Stimulated activated CD4-positive, alpha-beta T cell treated with anti-CD3 and anti-CD28 coated beads, Interleukin-4, amount 100 ng/mL, for 1 hour (primary cell): ENCODE measurements around the gene NIT1.

Experiments used
- DNase-seq: peaks from one replicate; pipeline ENCODE4 v3.0.0-alpha.2; 2020

NIT1 gene, protein sequence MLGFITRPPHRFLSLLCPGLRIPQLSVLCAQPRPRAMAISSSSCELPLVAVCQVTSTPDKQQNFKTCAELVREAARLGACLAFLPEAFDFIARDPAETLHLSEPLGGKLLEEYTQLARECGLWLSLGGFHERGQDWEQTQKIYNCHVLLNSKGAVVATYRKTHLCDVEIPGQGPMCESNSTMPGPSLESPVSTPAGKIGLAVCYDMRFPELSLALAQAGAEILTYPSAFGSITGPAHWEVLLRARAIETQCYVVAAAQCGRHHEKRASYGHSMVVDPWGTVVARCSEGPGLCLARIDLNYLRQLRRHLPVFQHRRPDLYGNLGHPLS

DNA sequence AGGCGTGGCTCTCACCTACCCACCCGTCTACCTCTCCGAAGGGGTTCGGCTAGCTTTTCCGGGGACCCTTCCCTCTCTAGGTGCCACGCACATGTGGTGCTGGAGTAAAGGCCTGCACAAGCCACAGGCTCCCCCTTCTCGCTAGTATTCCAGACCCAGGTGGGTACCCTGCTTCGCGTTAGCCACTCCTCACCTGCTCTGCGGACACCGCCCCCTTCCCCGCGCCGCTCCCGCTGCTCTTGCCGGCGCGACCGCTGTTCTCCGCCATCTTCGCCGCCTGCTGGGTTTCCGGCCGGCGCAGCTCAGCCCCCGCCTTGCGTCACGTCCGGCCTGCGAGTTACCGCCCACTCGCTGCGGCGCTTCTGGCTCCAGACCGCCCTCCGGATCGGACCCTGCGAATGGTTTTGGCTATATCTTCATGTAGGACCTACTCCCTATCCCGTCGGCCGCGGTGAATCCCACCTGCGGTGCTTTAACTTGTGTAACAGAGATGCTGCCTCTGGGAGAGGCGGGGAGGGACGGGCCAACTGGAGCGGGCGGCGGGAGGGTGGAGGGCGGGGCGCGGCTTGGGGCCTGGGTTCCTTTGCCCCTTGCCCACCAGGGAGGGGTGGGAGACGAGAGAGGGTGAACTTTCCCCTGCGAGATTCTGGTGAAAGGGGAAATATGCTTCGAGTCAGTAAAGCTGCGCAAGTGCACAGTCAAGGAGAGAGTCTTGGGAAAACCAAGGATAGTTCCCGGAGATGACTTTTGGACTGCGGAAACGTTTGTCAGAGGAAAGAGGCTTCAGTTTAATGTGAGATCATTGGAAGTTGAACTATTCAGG is at the start of gene NIT1, which contains the start of gene PFDN2:
NIT1 (plus strand) TSS at position 347 of the 823 bp plus-strand sequence; CDS start at position 419, 72 bp downstream.
PFDN2 (minus strand) TSS at position 279 of the 823 bp plus-strand sequence; CDS start at position 268, 11 bp downstream.
- DNase-seq: peak; percentile 88

DNA sequence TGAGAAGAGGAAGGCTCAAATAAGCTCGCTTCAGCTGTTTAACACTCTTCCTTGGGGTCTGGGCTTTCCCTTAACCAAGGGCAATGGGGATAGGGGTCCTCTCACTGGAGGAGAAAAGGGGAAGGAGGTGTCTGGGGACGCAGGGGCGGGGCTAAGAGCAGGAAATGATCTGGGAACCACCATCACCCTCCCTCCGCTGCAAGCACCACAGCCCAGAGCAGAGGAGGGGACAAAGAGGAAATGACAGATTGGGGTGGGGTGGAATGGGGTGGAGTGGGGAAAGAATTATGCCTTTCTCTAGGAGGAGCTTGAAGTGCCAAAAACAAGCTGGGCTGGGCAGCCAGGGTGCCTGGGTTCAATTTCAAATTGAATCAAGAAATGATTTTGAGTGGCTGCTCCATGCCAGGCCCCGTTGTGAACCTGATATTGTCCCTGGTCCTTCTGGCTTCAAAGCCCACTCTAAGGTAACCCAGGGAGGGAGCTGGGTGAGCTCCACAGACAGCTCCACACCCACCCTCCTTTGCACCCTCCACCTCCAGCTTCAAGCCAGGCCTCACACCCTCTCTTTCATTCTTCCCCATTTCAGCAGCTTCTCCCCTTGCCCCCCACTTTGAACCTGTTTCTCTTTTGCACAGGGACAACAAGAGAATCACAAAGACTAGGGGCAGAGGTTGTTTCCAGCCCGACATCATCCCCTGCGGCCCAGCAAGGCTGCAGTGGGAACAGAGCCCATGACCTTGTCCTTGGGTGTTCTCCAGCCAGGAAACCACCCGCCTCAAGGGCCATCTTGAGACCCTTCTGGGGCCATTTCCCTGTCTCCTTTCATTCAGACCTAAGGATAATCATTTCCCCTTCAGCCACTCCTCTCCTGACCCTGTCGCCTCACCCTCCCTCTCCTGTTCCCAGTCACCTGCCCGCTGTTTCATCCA is 49.3 kb upstream of the NIT1 start:
- DNase-seq: peak; percentile 69

DNA sequence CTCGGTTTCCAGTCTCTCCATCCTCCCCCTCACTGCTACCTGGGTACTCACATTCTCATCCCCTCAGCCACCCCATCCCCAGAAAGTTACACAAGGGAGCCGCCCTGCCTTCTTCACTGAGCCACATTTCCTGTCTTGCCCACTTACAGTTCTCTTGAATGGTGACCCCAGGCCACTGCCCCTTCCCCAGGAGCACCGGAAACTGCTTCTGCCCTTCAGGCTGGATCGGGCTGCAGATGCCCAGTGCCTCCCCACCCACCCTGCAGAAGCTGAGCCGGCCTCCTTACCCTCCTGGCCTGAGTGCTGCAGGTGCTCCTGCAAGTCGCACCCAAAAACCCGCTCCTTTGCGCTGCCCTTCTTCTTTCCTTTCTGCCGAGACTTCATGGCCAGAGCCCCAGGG is 48.7 kb upstream of the NIT1 start:
- DNase-seq: no peak

- DNase-seq: peak; percentile 65
Measured at GRCh38 chr1:161069731-161070270, 48.1 kb upstream of the NIT1 start, which contains the start of gene ARHGAP30. TSS of gene ARHGAP30 (minus strand) at chr1:161069891. CDS start at chr1:161069624, 267 bp downstream.

DNA sequence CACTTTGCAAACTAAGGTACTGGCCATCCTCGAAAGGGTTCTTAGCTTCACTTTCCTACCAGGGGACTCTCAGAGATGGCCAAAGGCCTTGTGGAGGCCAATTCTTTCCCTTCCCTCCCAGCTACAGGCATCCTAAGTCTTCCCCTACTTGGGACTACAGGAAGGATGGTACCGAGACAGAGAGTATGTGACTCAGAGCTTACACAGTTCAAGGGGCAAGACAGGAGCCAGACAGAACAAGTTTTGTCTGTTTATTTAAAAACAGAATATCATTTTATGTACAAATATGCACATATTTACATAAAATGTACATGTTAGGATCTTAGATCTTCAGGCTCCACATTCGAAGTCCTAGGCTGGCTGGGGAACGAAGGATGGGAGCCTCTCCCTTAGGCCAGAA is 47.1 kb upstream of the NIT1 start:
- DNase-seq: no peak

- peak; percentile 48 for DNase-seq
Measured at GRCh38 chr1:161071886-161072371, 46.0 kb upstream of the NIT1 start.

DNA sequence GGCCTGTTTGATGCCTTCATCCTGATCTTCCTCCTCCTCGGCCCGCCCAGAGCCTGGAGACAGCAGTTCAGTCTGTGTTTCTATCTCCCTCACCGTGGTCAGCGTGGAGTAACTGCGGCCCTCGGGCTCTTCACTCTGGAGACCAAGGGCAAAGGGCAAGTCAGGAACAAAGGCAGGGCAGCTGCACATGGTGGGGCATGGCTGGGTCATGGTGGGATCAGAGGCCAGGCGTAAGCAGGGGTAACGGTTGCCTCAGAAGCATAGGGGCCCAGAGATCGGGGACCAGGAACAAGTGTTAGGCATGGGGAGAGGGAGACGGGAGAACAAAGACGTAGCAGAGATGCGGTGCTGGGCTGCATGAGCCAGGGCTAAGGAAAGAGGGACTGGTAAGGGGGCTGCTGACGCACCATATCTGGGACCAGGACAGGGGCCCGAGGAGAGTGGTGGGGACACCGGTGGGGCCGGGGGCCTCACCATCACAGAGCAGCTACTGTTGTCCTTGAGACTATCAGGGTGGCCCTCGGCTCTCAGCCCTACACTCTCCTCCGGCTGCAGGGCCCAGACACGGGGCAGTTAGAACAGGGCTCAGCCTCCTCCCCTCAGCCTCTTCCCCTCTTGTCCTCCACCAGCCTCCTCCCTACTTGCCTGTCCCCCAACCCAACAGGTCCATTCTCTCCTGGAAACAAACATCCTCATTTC is 45.0 kb upstream of the NIT1 start:
- no peak for DNase-seq

GRCh38 chr1:161073474-161074121 is 44.3 kb upstream of the NIT1 start:
- no peak for DNase-seq

- no peak for DNase-seq
Measured at GRCh38 chr1:161074676-161075368, 43.1 kb upstream of the NIT1 start.

DNA sequence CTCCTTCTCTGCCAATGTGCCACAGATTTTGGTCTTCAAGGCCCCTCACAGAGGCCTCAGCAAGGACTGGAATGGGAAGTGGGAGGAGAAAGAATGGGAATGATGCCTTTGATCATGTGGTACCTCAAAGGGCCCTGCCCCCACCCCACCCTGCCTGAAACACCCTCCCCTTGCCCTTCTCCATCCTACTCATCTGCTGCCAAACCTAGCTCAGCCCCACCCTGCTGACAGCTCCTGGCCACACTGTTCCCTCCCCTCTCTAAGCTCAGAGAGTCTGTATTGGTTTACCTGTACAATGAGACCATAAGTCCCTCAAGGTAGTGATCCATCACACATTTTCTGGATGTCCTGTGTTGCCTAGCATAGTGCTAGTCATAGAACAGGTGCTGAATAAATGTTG is 41.5 kb upstream of the NIT1 start:
- DNase-seq: no peak

GRCh38 chr1:161077426-161077825 is 40.5 kb upstream of the NIT1 start:
- no peak for DNase-seq

- DNase-seq: no peak
Measured at GRCh38 chr1:161079436-161080110, 38.3 kb upstream of the NIT1 start.

GRCh38 chr1:161080441-161081405 is 37.2 kb upstream of the NIT1 start:
- no peak for DNase-seq

DNA sequence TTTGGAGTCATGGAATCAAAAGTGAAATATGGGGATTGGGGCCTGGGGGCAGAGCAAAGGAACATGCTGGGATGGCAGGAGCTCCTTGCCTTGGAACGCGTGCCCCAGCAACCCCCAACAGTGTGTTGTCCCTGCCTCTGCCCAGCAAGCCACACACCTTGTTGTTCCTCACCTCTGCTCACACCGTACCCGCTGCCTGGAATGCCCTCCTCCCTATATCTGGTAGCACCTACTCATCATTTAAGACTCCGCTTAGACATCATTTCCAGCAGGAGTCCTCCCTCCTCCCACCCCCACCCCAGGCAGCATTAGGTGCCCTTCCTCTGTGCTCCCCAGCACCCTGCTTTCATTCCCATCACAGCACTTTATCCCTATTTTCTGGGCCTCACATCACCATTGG is 36.4 kb upstream of the NIT1 start:
- no peak for DNase-seq

DNA sequence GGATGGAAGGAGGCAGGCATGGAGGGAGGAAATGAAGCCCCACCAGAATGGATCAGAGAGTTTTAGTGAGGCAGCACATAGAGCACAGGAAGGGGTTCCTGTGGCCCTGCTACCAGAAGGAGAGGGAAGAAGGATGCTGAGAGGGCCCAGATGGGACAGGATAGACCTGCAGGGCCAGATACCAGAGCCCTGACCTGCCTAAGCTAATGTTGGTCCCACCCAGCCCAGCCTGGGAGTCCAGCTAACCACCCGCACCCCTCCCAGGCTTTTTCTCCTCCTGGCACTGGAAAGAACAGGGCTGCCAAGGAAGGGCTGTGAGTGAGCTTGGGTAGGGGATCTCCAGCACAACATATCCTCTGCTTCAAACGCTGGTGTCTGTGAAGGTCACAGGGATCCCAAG is 35.4 kb upstream of the NIT1 start:
- no peak for DNase-seq

DNA sequence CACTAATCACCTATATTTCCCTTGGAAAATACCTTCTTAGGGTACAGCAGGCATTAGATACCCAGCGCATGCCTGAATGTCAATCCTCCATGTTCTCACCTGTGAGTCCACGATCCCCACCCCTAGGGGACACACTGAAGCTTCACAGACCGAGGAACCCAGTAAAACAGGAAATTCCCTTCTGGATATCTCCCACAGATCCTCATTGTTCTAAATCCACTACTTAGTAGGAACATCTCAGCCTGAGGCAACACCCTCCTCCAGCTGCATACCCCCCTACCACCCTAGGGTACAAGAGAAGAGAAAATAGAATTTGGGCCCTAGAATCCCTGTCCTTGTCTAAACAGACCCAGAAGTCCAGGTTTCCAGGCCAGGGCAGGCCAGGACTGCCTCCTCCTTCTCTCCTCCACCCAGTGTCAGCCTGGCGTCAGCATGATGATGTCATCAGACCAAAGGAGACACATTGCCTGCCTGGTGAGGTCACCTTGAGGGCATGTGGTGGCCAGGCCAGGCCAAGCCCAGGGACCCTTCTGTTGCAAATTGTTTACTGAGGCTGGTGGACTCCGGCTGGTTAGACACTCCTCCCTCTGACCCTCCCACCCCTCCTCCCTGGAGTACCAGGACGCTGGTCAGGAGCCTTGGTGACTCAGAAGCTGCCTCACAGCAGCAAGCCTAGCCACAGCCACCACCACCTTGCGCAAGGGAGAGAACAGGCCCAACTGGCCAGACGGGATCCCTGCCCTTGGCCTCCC is 34.7 kb upstream of the NIT1 start:
- no peak for DNase-seq

GRCh38 chr1:161083748-161084596 is 33.9 kb upstream of the NIT1 start:
- DNase-seq: no peak
